ENCODE measurements around the gene MYO5B.

The MYO5B gene

GRCh38 chr18:50171406-50171805 lies 23.5 kb downstream of the MYO5B start:
- Histone ChIP-seq H3K9ac (ENCODE audit: low read length) (no peak overlapping the region), H4K20me1 (ENCODE audit: insufficient read depth, low read length) (no peaks in the 10 kb centered on the region), H2AFZ (ENCODE audit: low read length) (no peak overlapping the region), H3K36me3 (replicated peaks; ENCODE audit: insufficient read depth, low read length) (no peaks in the 10 kb centered on the region), H3K79me2 (ENCODE audit: low read length) (peaks cover 69% of the 10 kb centered on the region), H3K27me3 (replicated peaks; ENCODE audit: insufficient read depth, low read length) (no peaks in the 10 kb centered on the region), H3K9me3 (replicated peaks; ENCODE audit: insufficient read depth, low read length) (no peaks in the 10 kb centered on the region), H3K4me3 (ENCODE audit: low read length) (no peak overlapping the region), H3F3A (ENCODE audit: insufficient read depth, low read length) (no peaks in the 10 kb centered on the region), H3K27ac (ENCODE audit: low read length) (no peak overlapping the region), H3K4me1 (ENCODE audit: low read length) (0 out of 2 replicates have a peak, but pooled peaks cover 6% of the 10 kb centered on the region), H3K4me2 (ENCODE audit: low read depth, low read length) (no peak overlapping the region), H3K9me2 (replicated peaks; ENCODE audit: insufficient read depth, low read length) (no peaks in the 10 kb centered on the region)
- TF ChIP-seq CTCF (IDR thresholded peaks at IDR 0.05; ENCODE audit: low read length), result no peak
- no peak for DNase-seq

- Histone ChIP-seq H3K9ac (ENCODE audit: low read length) (no peak overlapping the region), H3K27ac (ENCODE audit: low read length) (no peak overlapping the region), H3K9me3 (replicated peaks; ENCODE audit: insufficient read depth, low read length) (no peaks in the 10 kb centered on the region), H2AFZ (ENCODE audit: low read length) (no peak overlapping the region), H3K4me3 (ENCODE audit: low read length) (no peak overlapping the region), H3F3A (ENCODE audit: insufficient read depth, low read length) (no peaks in the 10 kb centered on the region), H3K4me1 (ENCODE audit: low read length) (0 out of 2 replicates have a peak, but pooled peaks cover 6% of the 10 kb centered on the region), H3K9me2 (replicated peaks; ENCODE audit: insufficient read depth, low read length) (no peaks in the 10 kb centered on the region), H3K79me2 (ENCODE audit: low read length) (peaks cover 68% of the 10 kb centered on the region), H4K20me1 (ENCODE audit: insufficient read depth, low read length) (no peaks in the 10 kb centered on the region), H3K36me3 (replicated peaks; ENCODE audit: insufficient read depth, low read length) (no peaks in the 10 kb centered on the region), H3K4me2 (ENCODE audit: low read depth, low read length) (no peak overlapping the region), H3K27me3 (replicated peaks; ENCODE audit: insufficient read depth, low read length) (no peaks in the 10 kb centered on the region)
- TF ChIP-seq EZH2phosphoT487 (IDR thresholded peaks at IDR 0.05; ENCODE audit: low read length) (no peak), CTCF (IDR thresholded peaks at IDR 0.05; ENCODE audit: low read length) (no peak), EZH2 (optimal IDR thresholded peaks at IDR 0.05; ENCODE audit: low read depth, low read length) (no peak)
- DNase-seq, result no peak
Observed at GRCh38 chr18:50170004-50170403, 24.9 kb downstream of the MYO5B start.

- peaks cover 67% of the 10 kb centered on the region for H3K79me2 ChIP-seq (ENCODE audit: low read length)
- H3K9me3 ChIP-seq (replicated peaks; ENCODE audit: insufficient read depth, low read length), result no peaks in the 10 kb centered on the region
Observed at GRCh38 chr18:50169149-50169548, 25.8 kb downstream of the MYO5B start.

More at GRCh38 chr18:50169149-50169548, 25.8 kb downstream of the MYO5B start:
- no peak overlapping the region for H3K27ac ChIP-seq (ENCODE audit: low read length)
- no peaks in the 10 kb centered on the region for H3K27me3 ChIP-seq (replicated peaks; ENCODE audit: insufficient read depth, low read length)
- TF ChIP-seq CTCF (IDR thresholded peaks at IDR 0.05; ENCODE audit: low read length) (no peak), EZH2 (optimal IDR thresholded peaks at IDR 0.05; ENCODE audit: low read depth, low read length) (no peak), EZH2phosphoT487 (IDR thresholded peaks at IDR 0.05; ENCODE audit: low read length) (no peak)
- H3K9me2 ChIP-seq (replicated peaks; ENCODE audit: insufficient read depth, low read length), result no peaks in the 10 kb centered on the region
- H2AFZ ChIP-seq (ENCODE audit: low read length), result no peak overlapping the region
- no peaks in the 10 kb centered on the region for H3F3A ChIP-seq (ENCODE audit: insufficient read depth, low read length)
- no peaks in the 10 kb centered on the region for H3K36me3 ChIP-seq (replicated peaks; ENCODE audit: insufficient read depth, low read length)
- no peak overlapping the region for H3K9ac ChIP-seq (ENCODE audit: low read length)
- no peak overlapping the region for H3K4me3 ChIP-seq (ENCODE audit: low read length)
- H4K20me1 ChIP-seq (ENCODE audit: insufficient read depth, low read length), result no peaks in the 10 kb centered on the region
- H3K4me2 ChIP-seq (ENCODE audit: low read depth, low read length), result no peak overlapping the region
- no peak for DNase-seq
- 0 out of 2 replicates have a peak, but pooled peaks cover 6% of the 10 kb centered on the region for H3K4me1 ChIP-seq (ENCODE audit: low read length)
